K562 (cell line): ENCODE results near the gene ADIPOR2. TPM values are rescaled to one million over a fixed set of nuclear protein-coding genes. Genes with fewer than 3 reads are reported as not detected.

Source experiments
- CCNT2 ChIP-seq: IDR thresholded peaks from 2 replicates; pipeline ENCODE4 v1.6.1; 2011; ENCODE audit warnings: borderline replicate concordance, low read depth, mild to moderate bottlenecking, moderate library complexity, mixed read lengths, low read length; ENCODE audit not compliant: insufficient read length; ENCODE audit errors: extremely low read depth
- CREB5 ChIP-seq: fragments of 250-450 bp; sonication (Bioruptor Pico); IDR thresholded peaks from 2 replicates; pipeline ENCODE4 v1.5.0; 2020; ENCODE audit warnings: mild to moderate bottlenecking
- ELK1 ChIP-seq: sonication (generic); formaldehyde crosslinking; IDR thresholded peaks from 2 replicates; pipeline ENCODE4 v1.8.1; 2022; ENCODE audit warnings: missing genetic modification reagents
- ETV1 ChIP-seq: fragments of 450-650 bp; conservative IDR thresholded peaks from 2 replicates; pipeline ENCODE4 v1.6.1; 2016; ENCODE audit warnings: missing genetic modification characterization, control low read depth, low read depth, missing compliant biosample characterization
- HNRNPH1 ChIP-seq: fragments of 200-400 bp; formaldehyde crosslinking; optimal IDR thresholded peaks from 2 replicates; pipeline ENCODE3; 2017; ENCODE audit warnings: low read depth, mild to moderate bottlenecking, low read length, moderate library complexity
- KHSRP ChIP-seq: fragments of 450-650 bp; IDR thresholded peaks from 2 replicates; pipeline ENCODE4 v1.6.1; 2017
- MEF2A ChIP-seq: IDR thresholded peaks from 2 replicates; pipeline ENCODE4 v1.6.1; 2011; ENCODE audit warnings: low read depth, mild to moderate bottlenecking, low read length, moderate library complexity; ENCODE audit not compliant: control insufficient read depth
- MXI1 ChIP-seq: IDR thresholded peaks from 2 replicates; pipeline ENCODE4 v1.6.1; 2011; ENCODE audit warnings: low read depth, mild to moderate bottlenecking, improper control_type of control experiment, low read length
- NBN ChIP-seq: fragments of 450-650 bp; IDR thresholded peaks from 2 replicates; pipeline ENCODE4 v1.6.1; 2016; ENCODE audit warnings: low read depth, mild to moderate bottlenecking
- POLR2A ChIP-seq: fragments of 450-650 bp; conservative IDR thresholded peaks from 2 replicates; pipeline ENCODE4 v1.6.1; 2016
- POLR2H ChIP-seq: IDR thresholded peaks from 2 replicates; pipeline ENCODE4 v1.6.1; 2016; ENCODE audit warnings: missing genetic modification characterization, low read depth, mild to moderate bottlenecking, control low read depth, missing compliant biosample characterization, moderate library complexity
- POU5F1 ChIP-seq: fragments of 150-350 bp; IDR thresholded peaks from 2 replicates; pipeline ENCODE4 v1.6.1; 2014; ENCODE audit warnings: borderline replicate concordance, low read length, low read depth, mild to moderate bottlenecking; ENCODE audit not compliant: partially characterized antibody
- THAP12 ChIP-seq: fragments of 250-450 bp; sonication (Bioruptor Pico); IDR thresholded peaks from 2 replicates; pipeline ENCODE4 v1.9.0; 2021; ENCODE audit warnings: mild to moderate bottlenecking, inconsistent platforms
- TRIM25 ChIP-seq: fragments of 450-650 bp; IDR thresholded peaks from 2 replicates; pipeline ENCODE4 v1.7.0; 2016; ENCODE audit warnings: borderline replicate concordance
- ZNF717 ChIP-seq: fragments of 250-450 bp; sonication (Bioruptor Pico); IDR thresholded peaks from 2 replicates; pipeline ENCODE4 v1.5.0; 2021
- polyA plus RNA-seq, 8 experiments: library from polyadenylated mRNA; depleted of rRNA in 4 of 8; stranded (reverse) in 5 of 8; unstranded in 3 of 8; fragments of >200 nt; fragmentation: Nextera tagmentation in 2 of 8; fragmentation: Illumina TruSeq in 1 of 8; extraction: Ambion mirVana in 2 of 8; extraction: Trizol in 1 of 8; gene quantifications; 2 replicates each; pipeline versions ENCODE4 v1.2.1 to v1.2.3, GENCODE V29; 2011 to 2014; ENCODE audit warnings: inconsistent platforms in 1 of 8, missing spikeins in 1 of 8
- total RNA-seq, 7 experiments: library from RNA; depleted of rRNA in 6 of 7; stranded (reverse); fragments of >200 nt in 6 of 7; fragmentation: Illumina TruSeq in 2 of 7; extraction: Trizol in 2 of 7; gene quantifications; 2 replicates each; pipeline versions ENCODE4 v1.2.1 to v1.2.3, GENCODE V29; 2011 to 2021; ENCODE audit warnings: low replicate concordance in 1 of 7
- TF ChIP-seq, protein P1 (sequence below): fragments of 250-450 bp; sonication (Bioruptor Pico); IDR thresholded peaks from 2 replicates; pipeline ENCODE4 v1.4.0; 2020; ENCODE audit warnings: mild to moderate bottlenecking
- TF ChIP-seq, protein P2 (sequence below): fragments of 150-350 bp; conservative IDR thresholded peaks from 2 replicates; pipeline ENCODE4 v1.6.1; 2014; ENCODE audit warnings: low read length

ADIPOR2 gene
- total and polyA plus RNA-seq, 9 of the 15 experiments (the other 6 are each of a cell fraction or from before 2014, with no cell fraction given) = 10.9 to 63.5 (median 46.0) TPM

DNA sequence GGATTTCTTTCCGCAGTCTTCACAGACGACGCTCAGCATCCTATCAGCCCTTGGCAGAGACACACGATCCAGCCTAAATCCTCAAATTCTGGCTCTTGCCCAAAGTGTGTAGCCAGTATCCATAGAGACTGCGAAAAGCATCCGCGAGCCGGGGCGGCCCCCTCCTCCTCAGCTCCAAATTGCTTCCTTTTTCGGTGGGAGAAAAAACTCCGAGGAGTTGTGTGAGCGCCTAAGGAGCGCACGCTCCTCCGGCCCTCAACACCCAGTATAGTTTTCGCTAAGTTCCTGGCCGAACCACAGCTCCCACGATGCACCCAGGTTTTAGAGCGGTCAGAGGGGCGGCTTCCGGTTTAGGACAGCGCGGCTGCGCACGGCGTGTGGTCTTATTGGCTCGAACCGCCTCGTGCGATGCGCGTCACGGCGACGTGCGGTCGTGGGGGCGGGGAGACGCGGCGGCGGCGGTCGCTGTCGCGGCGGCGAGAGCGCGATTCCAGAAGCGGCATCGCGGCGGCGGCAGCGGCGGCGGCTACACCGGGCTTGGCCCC lies at the start of gene ADIPOR2 (continued):
- TF ChIP-seq CREB5 (CRISPR knock-in tag) (no peak), POLR2H (tag) (peak; percentile 64), CCNT2 (peak; percentile 47), MXI1 (no peak; the same call in 1 of the 2 replicates), TRIM25 (no peak), THAP12 (CRISPR knock-in tag) (no peak), POU5F1 (peak; percentile 60), ZNF717 (CRISPR knock-in tag) (no peak), ELK1 (CRISPR knock-in tag) (no peak), ETV1 (peak; percentile 36; the same call in 1 of the 2 replicates), HNRNPH1 (no peak), POLR2A (peak; percentile 84), NBN (no peak), MEF2A (no peak), KHSRP (no peak)
- TF ChIP-seq, protein P1, sequence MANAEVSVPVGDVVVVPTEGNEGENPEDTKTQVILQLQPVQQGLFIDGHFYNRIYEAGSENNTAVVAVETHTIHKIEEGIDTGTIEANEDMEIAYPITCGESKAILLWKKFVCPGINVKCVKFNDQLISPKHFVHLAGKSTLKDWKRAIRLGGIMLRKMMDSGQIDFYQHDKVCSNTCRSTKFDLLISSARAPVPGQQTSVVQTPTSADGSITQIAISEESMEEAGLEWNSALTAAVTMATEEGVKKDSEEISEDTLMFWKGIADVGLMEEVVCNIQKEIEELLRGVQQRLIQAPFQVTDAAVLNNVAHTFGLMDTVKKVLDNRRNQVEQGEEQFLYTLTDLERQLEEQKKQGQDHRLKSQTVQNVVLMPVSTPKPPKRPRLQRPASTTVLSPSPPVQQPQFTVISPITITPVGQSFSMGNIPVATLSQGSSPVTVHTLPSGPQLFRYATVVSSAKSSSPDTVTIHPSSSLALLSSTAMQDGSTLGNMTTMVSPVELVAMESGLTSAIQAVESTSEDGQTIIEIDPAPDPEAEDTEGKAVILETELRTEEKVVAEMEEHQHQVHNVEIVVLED (CRISPR knock-in tag) = peak; percentile 95
- TF ChIP-seq, protein P2, sequence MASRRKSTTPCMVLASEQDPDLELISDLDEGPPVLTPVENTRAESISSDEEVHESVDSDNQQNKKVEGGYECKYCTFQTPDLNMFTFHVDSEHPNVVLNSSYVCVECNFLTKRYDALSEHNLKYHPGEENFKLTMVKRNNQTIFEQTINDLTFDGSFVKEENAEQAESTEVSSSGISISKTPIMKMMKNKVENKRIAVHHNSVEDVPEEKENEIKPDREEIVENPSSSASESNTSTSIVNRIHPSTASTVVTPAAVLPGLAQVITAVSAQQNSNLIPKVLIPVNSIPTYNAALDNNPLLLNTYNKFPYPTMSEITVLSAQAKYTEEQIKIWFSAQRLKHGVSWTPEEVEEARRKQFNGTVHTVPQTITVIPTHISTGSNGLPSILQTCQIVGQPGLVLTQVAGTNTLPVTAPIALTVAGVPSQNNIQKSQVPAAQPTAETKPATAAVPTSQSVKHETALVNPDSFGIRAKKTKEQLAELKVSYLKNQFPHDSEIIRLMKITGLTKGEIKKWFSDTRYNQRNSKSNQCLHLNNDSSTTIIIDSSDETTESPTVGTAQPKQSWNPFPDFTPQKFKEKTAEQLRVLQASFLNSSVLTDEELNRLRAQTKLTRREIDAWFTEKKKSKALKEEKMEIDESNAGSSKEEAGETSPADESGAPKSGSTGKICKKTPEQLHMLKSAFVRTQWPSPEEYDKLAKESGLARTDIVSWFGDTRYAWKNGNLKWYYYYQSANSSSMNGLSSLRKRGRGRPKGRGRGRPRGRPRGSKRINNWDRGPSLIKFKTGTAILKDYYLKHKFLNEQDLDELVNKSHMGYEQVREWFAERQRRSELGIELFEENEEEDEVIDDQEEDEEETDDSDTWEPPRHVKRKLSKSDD = no peak
